HepG2 (cell line): Measurements from ENCODE around the gene JUND. TPM values are rescaled to one million over a fixed set of nuclear protein-coding genes. Genes with fewer than 3 reads are reported as not detected.
A peak's percentile ranks its signal among the peaks of the same experiment; 100 is the strongest.

Source experiments
- CBX2 ChIP-seq, 2 experiments: fragments of 200-600 bp in 1 of 2; sonication (generic); formaldehyde crosslinking in 1 of 2; IDR thresholded peaks; 2 replicates each; pipeline versions ENCODE4 v1.7.0 to v1.8.1; 2018 to 2022; ENCODE audit warnings: low read depth in 2 of 2, low read length in 1 of 2, mild to moderate bottlenecking in 1 of 2, missing genetic modification reagents in 1 of 2
- CENPT ChIP-seq: sonication (generic); formaldehyde crosslinking; IDR thresholded peaks from 2 replicates; pipeline ENCODE4 v1.8.0; 2022; ENCODE audit warnings: low read depth, mild to moderate bottlenecking, moderate library complexity, missing genetic modification reagents
- EHMT2 ChIP-seq: fragments of 200-600 bp; sonication (generic); IDR thresholded peaks from 2 replicates; pipeline ENCODE4 v1.7.0; 2017; ENCODE audit warnings: antibody characterized with exemption, low read depth, low read length, borderline replicate concordance
- ETV5 ChIP-seq: IDR thresholded peaks from 2 replicates; pipeline ENCODE4 v1.6.1; 2018; ENCODE audit warnings: missing biosample characterization, missing genetic modification reagents, inconsistent platforms, borderline replicate concordance
- HDAC2 ChIP-seq: sonication (generic); formaldehyde crosslinking; IDR thresholded peaks from 2 replicates; pipeline ENCODE4 v1.4.0; 2020; ENCODE audit warnings: missing genetic modification reagents
- NCOA5 ChIP-seq: sonication (generic); formaldehyde crosslinking; IDR thresholded peaks from 2 replicates; pipeline ENCODE4 v1.4.0; 2020; ENCODE audit warnings: missing genetic modification reagents
- NFE2L2 ChIP-seq: fragments of 150-350 bp; IDR thresholded peaks from 2 replicates; pipeline ENCODE4 v1.6.1; 2014; ENCODE audit warnings: low read length
- NR2F2 ChIP-seq: IDR thresholded peaks from 2 replicates; pipeline ENCODE4 v1.6.1; 2012; ENCODE audit warnings: low read depth, inconsistent platforms, borderline replicate concordance
- RFX5 ChIP-seq: IDR thresholded peaks from 2 replicates; pipeline ENCODE4 v1.6.1; 2011; ENCODE audit warnings: low read depth, low read length, improper control_type of control experiment
- RXRB ChIP-seq: IDR thresholded peaks from 2 replicates; pipeline ENCODE4 v1.6.1; 2016; ENCODE audit warnings: borderline replicate concordance, missing genetic modification reagents, missing compliant biosample characterization
- SUZ12 ChIP-seq: fragments of 150-350 bp; IDR thresholded peaks from 2 replicates; pipeline ENCODE4 v1.6.1; 2014; ENCODE audit warnings: low read depth, low read length
- ZNF446 ChIP-seq: sonication (generic); formaldehyde crosslinking; IDR thresholded peaks from 2 replicates; pipeline ENCODE4 v1.5.0; 2020; ENCODE audit warnings: mild to moderate bottlenecking, missing genetic modification reagents
- ZNF839 ChIP-seq: sonication (generic); formaldehyde crosslinking; IDR thresholded peaks from 2 replicates; pipeline ENCODE4 v1.4.0; 2020; ENCODE audit warnings: missing genetic modification reagents, mild to moderate bottlenecking, borderline replicate concordance
- ZSCAN20 ChIP-seq: sonication (generic); formaldehyde crosslinking; IDR thresholded peaks from 2 replicates; pipeline ENCODE4 v1.4.0; 2020; ENCODE audit warnings: missing genetic modification reagents, mild to moderate bottlenecking, borderline replicate concordance
- polyA plus RNA-seq, 8 experiments: library from polyadenylated mRNA; depleted of rRNA in 3 of 8; stranded (reverse) in 7 of 8; unstranded in 1 of 8; fragments of >200 nt; fragmentation: Illumina TruSeq in 4 of 8; extraction: Trizol in 4 of 8; gene quantifications; 2 replicates each; pipeline versions ENCODE4 v1.2.1 to v1.2.3, GENCODE V29; 2011 to 2016; ENCODE audit warnings: low read depth in 4 of 8, missing spikeins in 1 of 8, mixed read lengths in 1 of 8; ENCODE audit not compliant: insufficient read depth in 1 of 8
- total RNA-seq, 5 experiments: library from RNA; depleted of rRNA; stranded (reverse); fragments of >200 nt; fragmentation: Illumina TruSeq; extraction: Trizol; gene quantifications; 2 replicates each; pipeline ENCODE4 v1.2.3, GENCODE V29; 2016; ENCODE audit warnings: low read depth in 1 of 5
- TF ChIP-seq, protein P1 (sequence below): IDR thresholded peaks from 2 replicates; pipeline ENCODE4 v1.6.1; 2012; ENCODE audit warnings: inconsistent platforms
- TF ChIP-seq, protein P2 (sequence below): sonication (generic); formaldehyde crosslinking; IDR thresholded peaks from 2 replicates; pipeline ENCODE4 v1.4.0; 2020; ENCODE audit warnings: low read depth, mild to moderate bottlenecking, missing genetic modification reagents
- TF ChIP-seq, protein P3 (sequence below): sonication (generic); formaldehyde crosslinking; IDR thresholded peaks from 2 replicates; pipeline ENCODE4 v1.4.0; 2020; ENCODE audit warnings: missing genetic modification reagents, mild to moderate bottlenecking, borderline replicate concordance
- TF ChIP-seq, protein P4 (sequence below): sonication (generic); formaldehyde crosslinking; IDR thresholded peaks from 2 replicates; pipeline ENCODE4 v1.8.0; 2022; ENCODE audit warnings: mild to moderate bottlenecking, missing genetic modification reagents, moderate library complexity
- TF ChIP-seq, protein P5 (sequence below): IDR thresholded peaks from 2 replicates; pipeline ENCODE4 v1.6.1; 2016; ENCODE audit warnings: missing compliant biosample characterization, missing genetic modification reagents, borderline replicate concordance
- TF ChIP-seq, protein P6 (sequence below): sonication (generic); formaldehyde crosslinking; IDR thresholded peaks from 2 replicates; pipeline ENCODE4 v1.4.0; 2020; ENCODE audit warnings: missing genetic modification reagents

The JUND gene
- total and polyA plus RNA-seq, 2 of the 13 experiments (the other 11 are each of a cell fraction or from before 2014, with no cell fraction given), result 41.2 to 59.8 TPM

DNA sequence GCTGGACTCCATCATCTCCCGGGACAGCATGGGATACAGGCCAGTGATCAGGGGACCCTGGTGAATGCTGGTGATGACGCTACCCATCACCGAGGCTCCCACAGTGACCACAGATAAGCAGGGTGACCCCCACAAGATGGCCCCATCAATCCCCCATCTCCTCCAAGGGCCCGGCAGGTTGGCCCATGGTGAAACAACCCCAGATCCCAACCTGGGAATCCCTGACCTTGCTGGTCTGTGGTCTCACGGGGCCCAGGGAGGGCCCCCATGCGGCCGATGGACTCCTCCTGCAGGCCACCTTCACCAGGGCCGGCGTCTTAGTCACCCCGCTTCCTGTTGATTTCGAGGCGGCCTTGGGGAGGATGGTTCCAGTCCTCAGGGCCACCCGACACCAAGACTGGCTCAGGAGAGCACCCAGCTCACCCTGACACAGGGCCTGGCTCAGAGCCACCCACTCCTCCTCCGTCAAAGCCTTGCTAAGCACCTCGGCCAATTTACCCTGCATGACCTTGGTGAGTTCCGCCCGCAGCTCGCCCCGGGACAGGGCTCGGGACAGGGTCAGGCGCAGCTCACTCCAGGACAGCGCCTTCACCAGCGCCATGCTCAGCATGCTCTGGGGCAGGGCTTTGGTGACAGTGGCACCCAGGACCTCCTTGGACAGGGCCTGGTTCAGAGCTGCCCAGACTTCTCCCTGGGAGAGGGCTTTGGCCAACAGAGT is 17.1 kb downstream of the JUND start (continued):
- TF ChIP-seq, protein P1, sequence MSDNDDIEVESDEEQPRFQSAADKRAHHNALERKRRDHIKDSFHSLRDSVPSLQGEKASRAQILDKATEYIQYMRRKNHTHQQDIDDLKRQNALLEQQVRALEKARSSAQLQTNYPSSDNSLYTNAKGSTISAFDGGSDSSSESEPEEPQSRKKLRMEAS, result no peak
- TF ChIP-seq ZNF446, result no peak
- TF ChIP-seq ZSCAN20, result no peak
- no peak for TF ChIP-seq RFX5
- peak; percentile 32; the same call in 1 of the 2 replicates for TF ChIP-seq HDAC2 (CRISPR knock-in tag)
- TF ChIP-seq NFE2L2, result no peak
- no peak for TF ChIP-seq CBX2 (IDR thresholded peaks at IDR 0.05; ENCODE audit: low read depth, low read length)
- no peak for TF ChIP-seq CBX2 (CRISPR knock-in tag; IDR thresholded peaks at IDR 0.05; ENCODE audit: low read depth)
- TF ChIP-seq CENPT, result 0 out of 2 replicates have a peak, but pooled peaks have one; percentile 17
- TF ChIP-seq ZNF839, result no peak
- TF ChIP-seq NCOA5 (CRISPR knock-in tag), result no peak
- no peak for TF ChIP-seq NR2F2
- no peak for TF ChIP-seq SUZ12
- 0 out of 2 replicates have a peak, but pooled peaks have one; percentile 24 for TF ChIP-seq ETV5
- no peak for TF ChIP-seq EHMT2
- TF ChIP-seq, protein P2, sequence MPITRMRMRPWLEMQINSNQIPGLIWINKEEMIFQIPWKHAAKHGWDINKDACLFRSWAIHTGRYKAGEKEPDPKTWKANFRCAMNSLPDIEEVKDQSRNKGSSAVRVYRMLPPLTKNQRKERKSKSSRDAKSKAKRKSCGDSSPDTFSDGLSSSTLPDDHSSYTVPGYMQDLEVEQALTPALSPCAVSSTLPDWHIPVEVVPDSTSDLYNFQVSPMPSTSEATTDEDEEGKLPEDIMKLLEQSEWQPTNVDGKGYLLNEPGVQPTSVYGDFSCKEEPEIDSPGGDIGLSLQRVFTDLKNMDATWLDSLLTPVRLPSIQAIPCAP (CRISPR knock-in tag), result no peak
- TF ChIP-seq, protein P3, sequence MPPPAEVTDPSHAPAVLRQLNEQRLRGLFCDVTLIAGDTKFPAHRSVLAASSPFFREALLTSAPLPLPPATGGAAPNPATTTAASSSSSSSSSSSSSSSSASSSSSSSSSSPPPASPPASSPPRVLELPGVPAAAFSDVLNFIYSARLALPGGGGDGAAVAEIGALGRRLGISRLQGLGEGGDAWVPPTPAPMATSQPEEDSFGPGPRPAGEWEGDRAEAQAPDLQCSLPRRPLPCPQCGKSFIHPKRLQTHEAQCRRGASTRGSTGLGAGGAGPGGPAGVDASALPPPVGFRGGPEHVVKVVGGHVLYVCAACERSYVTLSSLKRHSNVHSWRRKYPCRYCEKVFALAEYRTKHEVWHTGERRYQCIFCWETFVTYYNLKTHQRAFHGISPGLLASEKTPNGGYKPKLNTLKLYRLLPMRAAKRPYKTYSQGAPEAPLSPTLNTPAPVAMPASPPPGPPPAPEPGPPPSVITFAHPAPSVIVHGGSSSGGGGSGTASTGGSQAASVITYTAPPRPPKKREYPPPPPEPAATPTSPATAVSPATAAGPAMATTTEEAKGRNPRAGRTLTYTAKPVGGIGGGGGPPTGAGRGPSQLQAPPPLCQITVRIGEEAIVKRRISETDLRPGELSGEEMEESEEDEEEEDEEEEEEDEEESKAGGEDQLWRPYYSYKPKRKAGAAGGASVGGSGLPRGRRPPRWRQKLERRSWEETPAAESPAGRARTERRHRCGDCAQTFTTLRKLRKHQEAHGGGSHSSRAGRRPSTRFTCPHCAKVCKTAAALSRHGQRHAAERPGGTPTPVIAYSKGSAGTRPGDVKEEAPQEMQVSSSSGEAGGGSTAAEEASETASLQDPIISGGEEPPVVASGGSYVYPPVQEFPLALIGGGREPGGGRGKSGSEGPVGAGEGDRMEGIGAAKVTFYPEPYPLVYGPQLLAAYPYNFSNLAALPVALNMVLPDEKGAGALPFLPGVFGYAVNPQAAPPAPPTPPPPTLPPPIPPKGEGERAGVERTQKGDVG, result no peak
- TF ChIP-seq, protein P4, sequence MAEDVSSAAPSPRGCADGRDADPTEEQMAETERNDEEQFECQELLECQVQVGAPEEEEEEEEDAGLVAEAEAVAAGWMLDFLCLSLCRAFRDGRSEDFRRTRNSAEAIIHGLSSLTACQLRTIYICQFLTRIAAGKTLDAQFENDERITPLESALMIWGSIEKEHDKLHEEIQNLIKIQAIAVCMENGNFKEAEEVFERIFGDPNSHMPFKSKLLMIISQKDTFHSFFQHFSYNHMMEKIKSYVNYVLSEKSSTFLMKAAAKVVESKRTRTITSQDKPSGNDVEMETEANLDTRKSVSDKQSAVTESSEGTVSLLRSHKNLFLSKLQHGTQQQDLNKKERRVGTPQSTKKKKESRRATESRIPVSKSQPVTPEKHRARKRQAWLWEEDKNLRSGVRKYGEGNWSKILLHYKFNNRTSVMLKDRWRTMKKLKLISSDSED (CRISPR knock-in tag), result no peak
- TF ChIP-seq, protein P5, sequence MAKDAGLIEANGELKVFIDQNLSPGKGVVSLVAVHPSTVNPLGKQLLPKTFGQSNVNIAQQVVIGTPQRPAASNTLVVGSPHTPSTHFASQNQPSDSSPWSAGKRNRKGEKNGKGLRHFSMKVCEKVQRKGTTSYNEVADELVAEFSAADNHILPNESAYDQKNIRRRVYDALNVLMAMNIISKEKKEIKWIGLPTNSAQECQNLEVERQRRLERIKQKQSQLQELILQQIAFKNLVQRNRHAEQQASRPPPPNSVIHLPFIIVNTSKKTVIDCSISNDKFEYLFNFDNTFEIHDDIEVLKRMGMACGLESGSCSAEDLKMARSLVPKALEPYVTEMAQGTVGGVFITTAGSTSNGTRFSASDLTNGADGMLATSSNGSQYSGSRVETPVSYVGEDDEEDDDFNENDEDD (CRISPR knock-in tag), result 0 out of 2 replicates have a peak, but pooled peaks have one; percentile 35
- peak; percentile 77; the same call in 1 of the 2 replicates for TF ChIP-seq RXRB (CRISPR knock-in tag)
- TF ChIP-seq, protein P6, sequence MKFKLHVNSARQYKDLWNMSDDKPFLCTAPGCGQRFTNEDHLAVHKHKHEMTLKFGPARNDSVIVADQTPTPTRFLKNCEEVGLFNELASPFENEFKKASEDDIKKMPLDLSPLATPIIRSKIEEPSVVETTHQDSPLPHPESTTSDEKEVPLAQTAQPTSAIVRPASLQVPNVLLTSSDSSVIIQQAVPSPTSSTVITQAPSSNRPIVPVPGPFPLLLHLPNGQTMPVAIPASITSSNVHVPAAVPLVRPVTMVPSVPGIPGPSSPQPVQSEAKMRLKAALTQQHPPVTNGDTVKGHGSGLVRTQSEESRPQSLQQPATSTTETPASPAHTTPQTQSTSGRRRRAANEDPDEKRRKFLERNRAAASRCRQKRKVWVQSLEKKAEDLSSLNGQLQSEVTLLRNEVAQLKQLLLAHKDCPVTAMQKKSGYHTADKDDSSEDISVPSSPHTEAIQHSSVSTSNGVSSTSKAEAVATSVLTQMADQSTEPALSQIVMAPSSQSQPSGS (CRISPR knock-in tag), result no peak
